Activated CD4-positive, alpha-beta T cell treated with anti-CD3 and anti-CD28 coated beads for 36 hours (primary cell): ENCODE data around the gene OTOG. TPM values are rescaled to one million over a fixed set of nuclear protein-coding genes. Genes with fewer than 3 reads are reported as not detected.

Source experiments
- ATAC-seq: fragments of 200-7000 bp; cut with Tn5 transposase; one replicate; pipeline ENCODE4 v1.10.0; 2021; ENCODE audit warnings: mild to moderate bottlenecking, moderate library complexity
- CTCF ChIA-PET: fragments of 350-600 bp; sonication (Branson Sonifier 250); formaldehyde crosslinking; loops from one replicate; lab custom pipeline; 2021; ENCODE audit warnings: antibody characterized with exemption; lab: Charles Lee
- POLR2A ChIA-PET: fragments of 350-600 bp; sonication (Branson Sonifier 250); formaldehyde crosslinking; loops from one replicate; lab custom pipeline; 2021; ENCODE audit warnings: antibody characterized with exemption, inconsistent platforms; lab: Charles Lee
- DNase-seq: peaks from one replicate; pipeline ENCODE4 v3.0.0-alpha.2; 2020
- H3K27ac Mint-ChIP-seq: one replicate; pipeline ENCODE4 v1.8.0; 2021; ENCODE audit warnings: mixed read lengths
- H3K27me3 Mint-ChIP-seq: one replicate; pipeline ENCODE4 v1.8.0; 2021; ENCODE audit warnings: mixed read lengths
- H3K36me3 Mint-ChIP-seq: one replicate; pipeline ENCODE4 v1.8.0; 2021; ENCODE audit warnings: low read depth, mixed read lengths
- H3K4me1 Mint-ChIP-seq: one replicate; pipeline ENCODE4 v1.8.0; 2021; ENCODE audit warnings: mixed read lengths
- H3K4me3 Mint-ChIP-seq: one replicate; pipeline ENCODE4 v1.8.0; 2021; ENCODE audit warnings: mild to moderate bottlenecking, moderate library complexity, mixed read lengths
- H3K9me3 Mint-ChIP-seq: one replicate; pipeline ENCODE4 v1.8.0; 2021; ENCODE audit warnings: low read depth, mixed read lengths
- intact Hi-C, 2 experiments: fragments of 100-400 bp; cut with DNase I in 1 of 2; cut with micrococcal nuclease in 1 of 2; formaldehyde crosslinking; loops; one replicate each; pipeline versions ENCODE4 v1.14.2 to v1.15.1; 2022 to 2024; cut with DNase I, micrococcal nuclease
- total RNA-seq, 2 experiments: library from RNA; stranded (reverse); gene quantifications; one replicate each; pipeline ENCODE4 v1.2.3, GENCODE V29; 2021

The OTOG gene
- total RNA-seq, 2 experiments from 2014 or later, result not detected

GRCh38 chr11:17575431-17576425 lies 28.7 kb downstream of the OTOG start:
- intact Hi-C loops, result no loop called here
- H3K27me3 Mint-ChIP-seq, result peaks cover 5% of the 10 kb centered on the region
- H3K27ac Mint-ChIP-seq, result no peak overlapping the region
- ChIA-PET POLR2A (no interaction called here), CTCF (interaction anchor here (0.5 to 1.4 kb wide), 2 partner anchors 23 to 706 kb away, joined by 4 read pairs; no protein-coding TSS in a partner anchor)
- H3K9me3 Mint-ChIP-seq, result no peaks in the 10 kb centered on the region
- ATAC-seq (no peak), DNase-seq (no peak)
- H3K4me3 Mint-ChIP-seq, result no peak overlapping the region
- peaks cover 4% of the 10 kb centered on the region for H3K4me1 Mint-ChIP-seq
- H3K36me3 Mint-ChIP-seq, result no peaks in the 10 kb centered on the region

- no peaks in the 10 kb centered on the region for H3K9me3 Mint-ChIP-seq
- POLR2A ChIA-PET, result no interaction called here
- ATAC-seq, result no peak
Observed at GRCh38 chr11:17578296-17578695, 31.2 kb downstream of the OTOG start.

GRCh38 chr11:17578958-17579357 lies 31.9 kb downstream of the OTOG start:
- Mint-ChIP-seq H3K9me3 (no peaks in the 10 kb centered on the region), H3K27me3 (peaks cover 4% of the 10 kb centered on the region), H3K4me1 (no peaks in the 10 kb centered on the region), H3K36me3 (no peaks in the 10 kb centered on the region), H3K4me3 (no peak overlapping the region), H3K27ac (no peak overlapping the region)
- CTCF ChIA-PET, result no interaction called here
- DNase-seq, result no peak
- intact Hi-C loops, result no loop called here
- POLR2A ChIA-PET, result no interaction called here
- no peak for ATAC-seq

More at GRCh38 chr11:17578296-17578695, 31.2 kb downstream of the OTOG start:
- H3K4me1 Mint-ChIP-seq, result no peaks in the 10 kb centered on the region
- no peak overlapping the region for H3K27ac Mint-ChIP-seq
- H3K4me3 Mint-ChIP-seq, result no peak overlapping the region
- intact Hi-C loops, result no loop called here
- peaks cover 6% of the 10 kb centered on the region for H3K27me3 Mint-ChIP-seq
- no peak for DNase-seq
- CTCF ChIA-PET, result no interaction called here
- H3K36me3 Mint-ChIP-seq, result no peaks in the 10 kb centered on the region

- no peaks in the 10 kb centered on the region for H3K4me1 Mint-ChIP-seq
- no peaks in the 10 kb centered on the region for H3K36me3 Mint-ChIP-seq
- no peak for ATAC-seq
- ChIA-PET POLR2A (no interaction called here), CTCF (no interaction called here)
- no peak overlapping the region for H3K27ac Mint-ChIP-seq
- intact Hi-C loops, result no loop called here
- no peaks in the 10 kb centered on the region for H3K9me3 Mint-ChIP-seq
- no peak for DNase-seq
- H3K4me3 Mint-ChIP-seq, result no peak overlapping the region
- H3K27me3 Mint-ChIP-seq, result peaks cover 4% of the 10 kb centered on the region
Observed at GRCh38 chr11:17579451-17579850, 32.4 kb downstream of the OTOG start.

GRCh38 chr11:17580271-17580670 lies 33.2 kb downstream of the OTOG start:
- Mint-ChIP-seq H3K36me3 (no peaks in the 10 kb centered on the region), H3K9me3 (no peaks in the 10 kb centered on the region), H3K4me3 (no peak overlapping the region), H3K27ac (no peak overlapping the region), H3K27me3 (peaks cover 4% of the 10 kb centered on the region), H3K4me1 (no peaks in the 10 kb centered on the region)
- ChIA-PET POLR2A (no interaction called here), CTCF (no interaction called here)
- ATAC-seq, result no peak
- intact Hi-C loops, result no loop called here
- no peak for DNase-seq

GRCh38 chr11:17581036-17581731 lies 34.1 kb downstream of the OTOG start:
- Mint-ChIP-seq H3K4me1 (no peaks in the 10 kb centered on the region), H3K27ac (no peak overlapping the region), H3K9me3 (no peaks in the 10 kb centered on the region), H3K4me3 (no peak overlapping the region), H3K27me3 (peaks cover 4% of the 10 kb centered on the region), H3K36me3 (no peaks in the 10 kb centered on the region)
- ChIA-PET POLR2A (no interaction called here), CTCF (no interaction called here)
- intact Hi-C loops, result no loop called here
- ATAC-seq (no peak), DNase-seq (no peak)

- H3K36me3 Mint-ChIP-seq, result no peaks in the 10 kb centered on the region
- ChIA-PET POLR2A (no interaction called here), CTCF (no interaction called here)
- no peak overlapping the region for H3K27ac Mint-ChIP-seq
- H3K27me3 Mint-ChIP-seq, result peaks cover 4% of the 10 kb centered on the region
- intact Hi-C loops, result no loop called here
- H3K4me1 Mint-ChIP-seq, result no peaks in the 10 kb centered on the region
- DNase-seq, result no peak
- no peak for ATAC-seq
- H3K9me3 Mint-ChIP-seq, result no peaks in the 10 kb centered on the region
- no peak overlapping the region for H3K4me3 Mint-ChIP-seq
Observed at GRCh38 chr11:17581732-17582053, 34.6 kb downstream of the OTOG start.

GRCh38 chr11:17585911-17586695 lies 39.0 kb downstream of the OTOG start:
- POLR2A ChIA-PET, result no interaction called here
- DNase-seq (no peak), ATAC-seq (no peak)
- H3K27ac Mint-ChIP-seq, result no peak overlapping the region
- CTCF ChIA-PET, result no interaction called here
- no peaks in the 10 kb centered on the region for H3K9me3 Mint-ChIP-seq
- intact Hi-C loops, result no loop called here
- no peaks in the 10 kb centered on the region for H3K36me3 Mint-ChIP-seq
- no peaks in the 10 kb centered on the region for H3K4me1 Mint-ChIP-seq
- no peak overlapping the region for H3K4me3 Mint-ChIP-seq
- peaks cover 2% of the 10 kb centered on the region for H3K27me3 Mint-ChIP-seq

GRCh38 chr11:17588166-17588565 lies 41.1 kb downstream of the OTOG start:
- no peaks in the 10 kb centered on the region for H3K36me3 Mint-ChIP-seq
- CTCF ChIA-PET, result interaction anchor here (2.1 kb wide), 1 partner anchor 11 kb away, joined by 5 read pairs; no protein-coding TSS in a partner anchor

GRCh38 chr11:17588721-17589120 lies 41.7 kb downstream of the OTOG start:
- H3K4me1 Mint-ChIP-seq, result no peaks in the 10 kb centered on the region
- peaks cover 4% of the 10 kb centered on the region for H3K27me3 Mint-ChIP-seq
- ATAC-seq (no peak), DNase-seq (no peak)
- POLR2A ChIA-PET, result no interaction called here
- no peaks in the 10 kb centered on the region for H3K9me3 Mint-ChIP-seq
- intact Hi-C loops, result no loop called here
- H3K27ac Mint-ChIP-seq, result no peak overlapping the region
- CTCF ChIA-PET, result interaction anchor here (2.1 kb wide), 1 partner anchor 10 kb away, joined by 5 read pairs; no protein-coding TSS in a partner anchor
- no peak overlapping the region for H3K4me3 Mint-ChIP-seq
- no peaks in the 10 kb centered on the region for H3K36me3 Mint-ChIP-seq

More at GRCh38 chr11:17588166-17588565, 41.1 kb downstream of the OTOG start:
- no peak for DNase-seq
- Mint-ChIP-seq H3K4me3 (no peak overlapping the region), H3K4me1 (no peaks in the 10 kb centered on the region), H3K9me3 (no peaks in the 10 kb centered on the region), H3K27ac (no peak overlapping the region), H3K27me3 (peaks cover 4% of the 10 kb centered on the region)
- POLR2A ChIA-PET, result no interaction called here
- intact Hi-C loops, result no loop called here
- ATAC-seq, result no peak

GRCh38 chr11:17590463-17590862 lies 43.4 kb downstream of the OTOG start:
- no peaks in the 10 kb centered on the region for H3K36me3 Mint-ChIP-seq
- ATAC-seq, result no peak
- H3K27ac Mint-ChIP-seq, result no peak overlapping the region
- POLR2A ChIA-PET, result interaction anchor here (0.5 kb wide), 1 partner anchor 11 kb away, joined by 4 read pairs; no protein-coding TSS in a partner anchor
- H3K4me3 Mint-ChIP-seq, result no peak overlapping the region
- intact Hi-C loops, result no loop called here
- CTCF ChIA-PET, result no interaction called here
- no peaks in the 10 kb centered on the region for H3K4me1 Mint-ChIP-seq
- no peak for DNase-seq
- no peaks in the 10 kb centered on the region for H3K9me3 Mint-ChIP-seq
- H3K27me3 Mint-ChIP-seq, result peaks cover 4% of the 10 kb centered on the region
